UCSD-AML1 (cell line): ENCODE data around the gene NDUFS6.
A peak's percentile ranks its signal among the peaks of the same experiment; 100 is the strongest.
"Not testable (repeated sequence)": the region's sequence is repeated elsewhere in the genome, so short reads cannot be mapped to it uniquely, and the experiment has no call there.

ENCODE experiments used
- DNase-seq: peaks from one replicate; lab custom pipeline; 2025; ENCODE audit not compliant: unreplicated experiment; lab: John Stamatoyannopoulos, UW

NDUFS6 gene

DNA sequence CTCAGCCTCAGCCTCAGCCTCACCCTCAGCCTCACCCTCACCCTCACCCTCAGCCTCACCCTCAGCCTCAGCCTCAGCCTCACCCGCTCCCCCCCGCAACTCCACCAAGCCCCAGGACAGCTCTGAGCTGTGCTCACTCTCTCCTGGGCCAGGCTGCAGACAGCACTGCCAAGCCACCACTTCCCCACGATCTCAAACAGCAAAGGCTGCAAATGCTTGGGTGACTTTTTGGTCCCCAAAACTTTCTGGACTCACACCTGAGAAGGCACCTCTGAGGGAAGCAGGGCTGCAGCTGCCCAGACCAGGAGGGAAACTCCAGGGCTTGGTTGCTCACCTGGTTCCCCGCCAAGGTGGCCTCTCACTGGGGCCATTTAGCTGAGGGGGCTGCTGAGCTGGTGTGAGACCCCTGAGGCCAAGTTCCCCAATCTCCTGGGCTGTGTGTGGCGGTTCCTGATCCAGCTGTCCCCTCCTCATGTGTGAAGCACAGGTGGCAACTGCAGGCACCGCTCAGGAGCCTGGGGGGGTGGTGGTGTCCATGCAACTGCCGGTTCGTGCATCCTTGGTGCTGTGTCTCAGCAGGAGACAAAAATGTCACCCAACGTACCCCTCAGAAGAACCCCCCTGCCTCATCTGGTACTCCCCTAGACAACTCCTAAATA is 19.4 kb upstream of the NDUFS6 start:
- DNase-seq, result no peak

GRCh38 chr5:1782385-1783215 is 18.6 kb upstream of the NDUFS6 start:
- DNase-seq, result no peak

- no peak for DNase-seq
Measured at GRCh38 chr5:1783216-1783554, 18.0 kb upstream of the NDUFS6 start.

DNA sequence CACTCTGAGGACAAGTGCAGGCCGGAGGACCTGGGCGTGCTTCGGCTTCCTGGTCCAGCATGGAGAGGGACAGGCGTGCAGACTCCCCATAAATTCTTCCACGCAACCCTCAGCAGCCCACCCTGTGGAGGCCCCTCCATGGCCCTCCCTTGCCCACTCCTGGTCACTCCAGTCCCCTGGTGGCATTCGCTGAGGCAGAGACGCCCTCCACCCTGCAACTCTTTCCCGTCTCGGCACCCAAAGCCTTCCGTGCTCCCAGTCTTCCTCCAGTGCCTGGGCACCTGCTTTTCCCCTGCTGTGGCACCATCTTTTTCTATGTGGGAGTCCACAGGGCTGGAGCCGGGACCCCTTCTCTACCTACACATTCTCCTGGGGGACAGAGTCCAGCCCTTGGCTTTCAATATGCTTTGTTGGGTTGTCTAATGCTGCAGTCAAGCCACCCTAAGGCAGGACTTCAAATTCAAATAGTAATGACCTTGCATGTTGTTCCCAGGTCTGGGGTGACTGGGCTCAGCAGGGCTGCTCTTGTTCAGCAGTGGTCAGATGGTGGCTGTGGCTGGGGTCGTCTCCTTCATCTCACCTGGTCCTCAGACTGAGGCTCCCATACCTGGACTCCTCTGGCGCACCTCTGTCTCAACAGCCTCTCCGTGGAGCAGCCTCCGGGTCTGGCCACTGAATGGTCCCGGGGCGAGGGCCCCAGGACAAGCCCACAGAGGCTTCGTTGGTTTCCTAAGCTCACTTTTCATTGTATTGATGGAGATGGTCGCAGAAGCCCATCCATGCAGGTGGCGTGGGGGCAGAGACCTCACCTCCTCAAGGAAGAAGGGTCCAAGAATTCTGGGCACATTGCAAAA is 16.8 kb upstream of the NDUFS6 start:
- DNase-seq, result no peak

DNA sequence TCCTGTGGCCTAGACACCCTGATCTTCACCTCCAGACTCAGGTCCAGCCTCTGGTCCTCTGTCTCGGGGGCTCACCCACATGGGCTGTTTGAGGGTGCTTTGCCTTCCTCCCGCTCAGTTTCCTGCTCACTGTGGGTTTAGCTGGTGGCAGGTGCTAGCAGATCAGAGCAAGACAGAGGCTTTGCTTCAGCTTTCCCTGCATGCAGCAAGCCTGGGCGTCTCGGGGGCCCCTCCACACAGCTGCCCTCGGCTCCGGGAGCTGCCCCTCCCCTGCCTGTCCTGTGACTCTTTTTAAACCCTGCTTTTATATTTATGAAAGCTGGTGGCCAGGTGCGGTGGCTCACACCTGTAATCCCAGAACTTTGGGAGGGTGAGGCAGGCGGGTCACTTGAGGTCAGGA is 16.1 kb upstream of the NDUFS6 start:
- DNase-seq, result no peak

DNA sequence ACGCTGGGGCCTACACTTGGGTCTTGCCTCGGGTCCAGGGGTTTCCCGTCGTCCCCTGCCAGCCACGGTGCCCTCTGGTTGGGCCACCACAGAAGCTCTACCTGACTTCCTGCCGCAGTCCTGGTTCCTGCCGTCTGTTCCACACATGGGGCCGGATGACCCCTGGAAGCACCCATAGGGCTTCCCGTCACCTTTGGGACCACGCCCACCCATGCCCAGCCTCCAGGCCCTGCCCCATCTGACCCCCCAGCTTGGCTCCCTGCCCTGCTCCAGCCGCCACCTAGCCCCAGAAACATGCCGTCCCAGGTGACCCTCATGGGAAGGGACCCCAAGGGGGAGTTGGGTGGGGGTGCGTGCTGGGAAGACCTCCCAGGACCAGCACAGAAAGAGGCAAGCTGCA is 15.2 kb upstream of the NDUFS6 start:
- no peak for DNase-seq

- no peak for DNase-seq
Measured at GRCh38 chr5:1786621-1787471, 14.4 kb upstream of the NDUFS6 start.

- no peak for DNase-seq
Measured at GRCh38 chr5:1787472-1788047, 13.6 kb upstream of the NDUFS6 start.

DNA sequence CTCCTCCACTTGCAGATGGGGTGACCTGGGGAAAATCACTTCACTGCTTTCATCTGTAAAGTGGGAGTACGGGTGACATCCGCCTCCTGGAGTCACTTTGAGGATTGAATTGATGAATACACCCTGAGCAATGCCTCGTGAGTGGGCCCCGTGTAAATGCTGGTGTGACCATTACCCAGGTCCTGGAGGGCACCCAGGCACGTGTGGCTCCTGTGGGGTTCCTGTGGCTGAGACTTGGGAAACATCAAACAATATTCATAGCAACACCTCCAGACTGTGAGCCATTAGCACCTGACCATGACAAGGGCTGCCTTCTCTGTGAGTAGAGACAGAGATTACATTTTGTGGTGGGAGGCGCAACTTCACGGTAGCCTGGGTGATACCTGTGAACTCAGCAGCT is 13.0 kb upstream of the NDUFS6 start:
- DNase-seq, result no peak

DNA sequence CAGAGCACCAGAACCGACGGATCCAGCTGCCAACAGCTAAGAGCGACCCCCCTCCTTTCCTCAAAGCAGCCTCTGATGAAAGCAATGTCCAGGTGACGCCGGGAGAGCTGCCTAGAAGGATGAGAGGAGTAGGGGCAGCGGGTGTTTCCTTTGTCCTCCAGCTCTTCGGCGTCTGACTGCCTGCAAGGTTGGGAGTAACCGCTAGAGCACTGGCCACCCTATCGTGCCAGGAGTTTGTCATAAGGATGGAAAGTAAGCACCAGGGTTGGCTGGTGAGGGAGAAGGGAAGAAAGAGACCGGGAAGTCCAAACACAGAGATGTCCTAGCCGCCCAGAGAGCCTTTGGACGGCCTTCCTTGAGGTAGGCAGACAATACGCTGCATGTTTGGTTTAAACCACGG is 12.4 kb upstream of the NDUFS6 start:
- no peak for DNase-seq

- not testable (repeated sequence) for DNase-seq
Measured at GRCh38 chr5:1789438-1789833, 11.8 kb upstream of the NDUFS6 start.

DNA sequence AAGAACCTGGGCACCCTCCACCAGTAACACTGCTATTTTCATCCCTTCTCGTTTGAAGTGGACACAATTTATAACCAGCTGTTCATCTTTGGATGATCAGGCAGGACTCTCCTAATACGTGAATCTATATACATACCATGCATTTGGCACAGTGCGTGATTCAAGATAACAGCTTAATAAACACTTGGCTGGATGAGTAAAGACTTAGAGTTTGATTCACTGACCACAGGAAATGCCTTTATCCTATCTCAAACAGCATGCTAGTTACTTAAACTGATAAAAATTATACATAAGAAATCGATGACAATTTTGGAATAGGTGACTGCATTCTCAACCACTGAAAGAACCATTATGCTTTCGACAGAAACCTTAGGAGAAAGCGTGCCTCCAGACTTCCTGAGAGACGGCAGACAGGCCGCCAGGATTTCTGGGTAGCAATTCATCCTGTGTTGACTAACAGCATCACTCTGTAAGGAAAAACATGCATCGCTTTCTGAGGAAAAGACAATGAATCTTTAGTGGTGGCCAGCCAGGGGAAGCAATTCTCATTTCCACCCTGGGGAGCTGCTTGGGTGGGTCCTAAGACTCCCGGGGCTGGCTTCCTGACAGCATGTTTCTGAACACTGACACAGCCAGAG is 11.3 kb upstream of the NDUFS6 start:
- no peak for DNase-seq

DNA sequence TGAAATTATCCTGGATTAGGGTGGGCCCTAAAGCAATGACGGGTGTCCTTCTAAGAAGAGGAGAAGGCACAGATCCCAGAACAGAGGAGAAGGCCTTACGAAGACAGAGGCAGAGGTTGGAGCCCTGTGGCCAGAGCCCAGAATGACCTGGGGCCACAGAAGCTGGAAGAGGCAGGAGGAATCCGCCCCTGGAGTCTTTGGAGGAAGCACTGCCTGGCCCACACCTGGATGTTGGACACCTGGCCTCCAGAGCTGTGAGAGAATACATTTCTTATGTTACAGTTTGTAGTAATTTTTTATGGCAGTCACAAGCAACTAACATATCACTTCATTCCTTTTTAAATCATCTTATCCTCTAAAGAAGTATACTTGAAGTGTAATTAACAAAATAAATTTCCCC is 10.0 kb upstream of the NDUFS6 start:
- DNase-seq, result no peak

DNA sequence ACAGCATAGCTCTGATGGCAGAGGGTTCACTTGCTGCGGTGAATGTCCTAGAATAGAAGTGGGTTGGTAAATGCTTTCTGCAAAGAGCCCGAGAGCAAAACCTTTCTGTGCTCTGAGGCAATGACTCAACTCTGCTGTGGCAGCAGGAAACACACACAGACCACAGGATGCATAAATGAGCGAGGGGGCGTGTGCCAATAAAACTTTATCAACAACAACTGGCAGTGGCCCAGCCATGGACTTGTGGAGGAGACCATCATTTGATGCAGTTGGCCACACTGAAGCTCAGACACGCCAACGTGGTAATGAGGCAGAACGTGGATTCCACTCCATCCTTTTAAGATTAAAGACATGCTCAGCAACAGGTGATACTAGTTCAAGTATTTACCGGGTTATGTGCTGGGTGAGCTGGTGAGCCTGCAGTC is 8.4 kb upstream of the NDUFS6 start:
- DNase-seq, result peak; percentile 81

- peak; percentile 50 for DNase-seq
Measured at GRCh38 chr5:1793301-1793740, 7.9 kb upstream of the NDUFS6 start.

DNA sequence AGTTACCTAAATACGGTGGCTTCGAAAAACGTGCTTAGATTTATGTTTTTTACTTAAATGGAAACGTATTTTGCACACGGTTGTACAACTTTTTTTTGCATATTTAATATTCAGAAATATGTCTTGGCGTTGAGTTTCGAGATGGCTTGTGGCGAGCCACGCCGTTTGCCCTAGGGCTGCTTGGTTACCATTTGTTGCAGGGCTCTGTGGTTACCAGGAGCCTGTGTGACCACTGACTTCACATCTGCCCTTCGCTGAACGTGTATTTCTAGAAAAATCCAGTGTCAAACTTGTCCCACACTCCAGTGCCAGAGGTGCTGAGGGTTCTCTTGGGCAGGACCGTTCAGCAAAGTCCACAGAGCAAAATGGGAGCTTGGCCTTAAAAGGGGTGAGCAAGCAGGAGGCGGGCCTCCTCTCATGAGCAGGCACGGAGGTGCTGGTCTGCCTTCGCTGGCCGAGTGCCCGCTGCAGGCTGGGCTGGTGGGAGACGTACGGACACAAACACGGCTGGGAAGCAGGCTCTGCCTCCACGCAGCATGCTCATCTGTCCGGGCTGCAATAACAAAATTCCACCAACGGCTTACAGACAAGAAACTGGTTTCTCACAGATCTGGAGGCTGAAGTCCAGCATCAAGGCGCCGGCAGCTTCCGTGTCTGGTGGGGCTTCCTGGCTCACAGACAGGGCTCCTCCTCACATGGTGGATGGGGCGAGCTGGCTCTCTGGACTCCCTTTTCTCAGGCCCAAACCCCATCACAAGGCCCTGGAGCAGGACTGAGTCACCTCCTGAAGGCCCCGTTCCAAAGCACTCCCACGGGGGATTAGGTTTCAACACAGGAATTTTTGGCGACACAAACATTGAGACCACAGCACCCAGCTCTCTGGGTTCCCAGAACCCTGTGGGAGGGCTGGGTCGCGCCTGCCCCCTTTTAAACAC is 7.0 kb upstream of the NDUFS6 start:
- DNase-seq, result no peak

GRCh38 chr5:1794901-1795290 is 6.3 kb upstream of the NDUFS6 start:
- no peak for DNase-seq

GRCh38 chr5:1795506-1795905 is 5.7 kb upstream of the NDUFS6 start:
- no peak for DNase-seq

GRCh38 chr5:1795931-1796330 is 5.3 kb upstream of the NDUFS6 start:
- no peak for DNase-seq
